Ovary (tissue), 9 donors: Measurements from ENCODE around the gene SCGB3A2. TPM values are rescaled to one million over a fixed set of nuclear protein-coding genes. Genes with fewer than 3 reads are reported as not detected.

Source experiments
- DNase-seq, 5 donors: peaks; one replicate each; pipeline ENCODE4 v3.0.0-alpha.2; 2019 to 2020
- H3K27ac ChIP-seq, 2 donors: fragments of 200-600 bp; one replicate each; pipeline versions ENCODE4 v1.5.1 to v1.8.0; 2019 to 2022
- H3K27me3 ChIP-seq: fragments of 200-600 bp; one replicate; pipeline ENCODE4 v1.8.0; 2022
- H3K36me3 ChIP-seq: fragments of 200-600 bp; sonication (generic); one replicate; pipeline ENCODE4 v1.5.1; 2019
- H3K4me1 ChIP-seq: one replicate; pipeline ENCODE4 v1.8.1; 2013; ENCODE audit warnings: mild to moderate bottlenecking, moderate library complexity; ENCODE audit not compliant: insufficient read depth
- H3K4me3 ChIP-seq: fragments of 200-600 bp; sonication (generic); one replicate; pipeline ENCODE4 v1.5.1; 2017
- H3K9me3 ChIP-seq, 2 donors: fragments of 200-600 bp in 1 of 2; sonication (generic) in 1 of 2; one replicate each; pipeline versions ENCODE4 v1.5.1 to v1.8.1; 2013 to 2019; ENCODE audit warnings: mild to moderate bottlenecking in 1 of 2, moderate library complexity in 1 of 2
- CTCF ChIP-seq, 3 donors: fragments of 450-650 bp in 2 of 3; fragments of 200-600 bp in 1 of 3; IDR thresholded peaks; one replicate each; pipeline versions ENCODE4 v1.5.1 to v1.8.0; 2016 to 2022; ENCODE audit warnings: antibody characterized with exemption in 3 of 3, mild to moderate bottlenecking in 1 of 3
- EP300 ChIP-seq: sonication (generic); formaldehyde crosslinking; IDR thresholded peaks from one replicate; pipeline ENCODE4 v1.6.1; 2017; ENCODE audit warnings: antibody characterized with exemption
- POLR2A ChIP-seq: fragments of 450-650 bp; IDR thresholded peaks from one replicate; pipeline ENCODE4 v1.6.1; 2017; ENCODE audit warnings: antibody characterized with exemption, mild to moderate bottlenecking, moderate library complexity
- WGBS, 3 donors: extraction: QIAGEN DNeasy Blood & Tissue Kit in 1 of 3; methylation state at CpG; one replicate each; pipeline versions ENCODE4 v1.1.5 to v1.1.7; 2013 to 2017; 5-methylcytosine and 5-hydroxymethylcytosine counted together
- intact Hi-C, 4 donors: fragments of 100-400 bp; cut with DNase I; formaldehyde crosslinking; loops; one replicate each; pipeline versions ENCODE4 v1.11.0 to v1.15.1; 2022 to 2023
- polyA plus RNA-seq, 2 donors: library from polyadenylated mRNA; stranded (reverse); fragments of 200-250 nt in 1 of 2; fragments of 350-450 nt in 1 of 2; fragmentation: Illumina TruSeq in 1 of 2; extraction: RNeasy Lipid Tissue Mini Kit (QIAGEN cat#74804) in 1 of 2; gene quantifications; one replicate each; pipeline ENCODE4 v1.2.3, GENCODE V29; 2013 to 2014
- total RNA-seq, 7 donors: library from RNA; depleted of rRNA in 2 of 7; stranded (reverse); fragments of >200 nt in 2 of 7; fragmentation: NEBNext Ultra II Directional in 3 of 7; extraction: Animal tissue kit (Norgen Biotek cat#: 25700) in 3 of 7; gene quantifications; one replicate each; pipeline versions ENCODE4 v1.1.0 to v1.2.4, GENCODE V29; 2016 to 2023
- donor health status: DM: no; HTN: no; CAD: no; lungs with moderate emphysema.
- donor health status: DM: no; HTN: no; CAD: no.
- donor health status: Bipolar disorder and iron deficiency.
- donor health status: DM: yes; HTN: yes; CAD: no.
- donor health status: DM: no; HTN: no; CAD: no.
- donor health status: DM: yes; HTN: yes; CAD: no.

SCGB3A2 gene
- total and polyA plus RNA-seq, 9 donors = 0.36 to 0.79 (median 0.47) TPM; not detected in 6

- Histone ChIP-seq H3K9me3 (no peaks in the 10 kb centered on the region), H3K27me3 (no peaks in the 10 kb centered on the region), H3K4me1 (no peaks in the 10 kb centered on the region), H3K4me3 (no peak overlapping the region), H3K36me3 (no peaks in the 10 kb centered on the region), H3K27ac (no peak overlapping the region)
- intact Hi-C loops = no loop called here
- no peak for DNase-seq
- WGBS, 3 donors = 36 to 62% (median 57%) methylated on average over 3 of the region's 3 CpGs
- TF ChIP-seq CTCF (IDR thresholded peaks at IDR 0.05) = no peak
- no peak for TF ChIP-seq POLR2A
- no peak for TF ChIP-seq EP300
Observed at GRCh38 chr5:147854331-147854730, 24.2 kb upstream of the SCGB3A2 start.

GRCh38 chr5:147854894-147855773 lies 23.4 kb upstream of the SCGB3A2 start:
- Histone ChIP-seq H3K9me3 (no peaks in the 10 kb centered on the region), H3K36me3 (no peaks in the 10 kb centered on the region), H3K4me1 (no peaks in the 10 kb centered on the region), H3K27ac (no peak overlapping the region), H3K27me3 (no peaks in the 10 kb centered on the region), H3K4me3 (no peak overlapping the region)
- TF ChIP-seq POLR2A = no peak
- intact Hi-C loops = no loop called here
- WGBS, 3 donors = 65 to 70% (median 67%) methylated on average over 11 of the region's 11 CpGs
- DNase-seq = no peak

GRCh38 chr5:147855774-147856069 lies 22.8 kb upstream of the SCGB3A2 start:
- H3K27ac ChIP-seq = no peak overlapping the region
- no peaks in the 10 kb centered on the region for H3K9me3 ChIP-seq
- DNase-seq = no peak
- TF ChIP-seq EP300 (no peak), CTCF (IDR thresholded peaks at IDR 0.05) (no peak), POLR2A (no peak)
- intact Hi-C loops = no loop called here
- 43 to 49% (median 49%) methylated on average over 4 of the region's 4 CpGs for WGBS, 3 donors
- H3K27me3 ChIP-seq = no peaks in the 10 kb centered on the region
- no peaks in the 10 kb centered on the region for H3K36me3 ChIP-seq
- H3K4me3 ChIP-seq = no peak overlapping the region
- H3K4me1 ChIP-seq = no peaks in the 10 kb centered on the region

GRCh38 chr5:147856801-147857200 lies 21.7 kb upstream of the SCGB3A2 start:
- Histone ChIP-seq H3K27me3 (no peaks in the 10 kb centered on the region), H3K4me3 (no peak overlapping the region), H3K36me3 (no peaks in the 10 kb centered on the region), H3K4me1 (no peaks in the 10 kb centered on the region), H3K9me3 (no peaks in the 10 kb centered on the region), H3K27ac (no peak overlapping the region)
- TF ChIP-seq POLR2A = no peak
- no peak for TF ChIP-seq EP300
- TF ChIP-seq CTCF (IDR thresholded peaks at IDR 0.05) = no peak
- intact Hi-C loops = no loop called here
- DNase-seq = no peak

GRCh38 chr5:147857302-147858129 lies 21.0 kb upstream of the SCGB3A2 start:
- Histone ChIP-seq H3K27me3 (no peaks in the 10 kb centered on the region), H3K4me3 (no peak overlapping the region), H3K36me3 (no peaks in the 10 kb centered on the region), H3K9me3 (no peaks in the 10 kb centered on the region), H3K27ac (no peak overlapping the region), H3K4me1 (no peaks in the 10 kb centered on the region)
- TF ChIP-seq CTCF (IDR thresholded peaks at IDR 0.05) (peak in 2 of 3 donors; percentile 24 to 50), EP300 (no peak)
- intact Hi-C loops = no loop called here
- WGBS, 3 donors = 1% methylated on average over 2 of the region's 2 CpGs
- peak; percentile 11 to 50 (median 29) for DNase-seq
